Dedifferentiated amniotic fluid mesenchymal stem cell (primary cell): Measurements from ENCODE around the gene PHF3.
A peak's percentile ranks its signal among the peaks of the same experiment; 100 is the strongest.

ENCODE experiments used
- DNase-seq: peaks from one replicate; pipeline ENCODE4 v3.0.0-alpha.2; 2016; ENCODE audit errors: extremely low spot score

Gene PHF3

GRCh38 chr6:63649269-63649668 is 13.7 kb downstream of the PHF3 start:
- no peak for DNase-seq

- no peak for DNase-seq
Observed at GRCh38 chr6:63649847-63650265, 14.3 kb downstream of the PHF3 start.

- DNase-seq = no peak
Observed at GRCh38 chr6:63652980-63653379, 17.4 kb downstream of the PHF3 start.

- no peak for DNase-seq
Observed at GRCh38 chr6:63660757-63661156, 25.2 kb downstream of the PHF3 start.

GRCh38 chr6:63661769-63662168 is 26.2 kb downstream of the PHF3 start:
- DNase-seq = no peak

- DNase-seq = peak; percentile 32
Observed at GRCh38 chr6:63663147-63663955, 27.7 kb downstream of the PHF3 start.

- no peak for DNase-seq
Observed at GRCh38 chr6:63663956-63664281, 28.3 kb downstream of the PHF3 start.

- DNase-seq = no peak
Observed at GRCh38 chr6:63671098-63671754, 35.6 kb downstream of the PHF3 start.

- DNase-seq = no peak
Observed at GRCh38 chr6:63672582-63673129, 37.1 kb downstream of the PHF3 start.

GRCh38 chr6:63673692-63674091 is 38.1 kb downstream of the PHF3 start:
- DNase-seq = no peak

GRCh38 chr6:63674635-63675034 is 39.0 kb downstream of the PHF3 start:
- DNase-seq = no peak

GRCh38 chr6:63675138-63675537 is 39.5 kb downstream of the PHF3 start:
- DNase-seq = no peak

GRCh38 chr6:63676412-63677114 is 41.0 kb downstream of the PHF3 start:
- no peak for DNase-seq

GRCh38 chr6:63677282-63677681 is 41.7 kb downstream of the PHF3 start:
- DNase-seq = no peak

GRCh38 chr6:63683071-63683603 is 47.5 kb downstream of the PHF3 start:
- no peak for DNase-seq

- no peak for DNase-seq
Observed at GRCh38 chr6:63685446-63686379, 50.1 kb downstream of the PHF3 start.

- no peak for DNase-seq
Observed at GRCh38 chr6:63689421-63689820, 53.8 kb downstream of the PHF3 start.

- DNase-seq = no peak
Observed at GRCh38 chr6:63690221-63690620, 54.6 kb downstream of the PHF3 start.

- DNase-seq = no peak
Observed at GRCh38 chr6:63705707-63706106, 70.1 kb downstream of the PHF3 start.

- DNase-seq = no peak
Observed at GRCh38 chr6:63706630-63707029, 71.0 kb downstream of the PHF3 start.

- no peak for DNase-seq
Observed at GRCh38 chr6:63708631-63709030, 73.0 kb downstream of the PHF3 start.
